ENCODE measurements around the gene SYCP2L. TPM values are rescaled to one million over a fixed set of nuclear protein-coding genes. Genes with fewer than 3 reads are reported as not detected.

SYCP2L gene
- total RNA-seq = 0.16 TPM in 1 of 2 replicates, not detected in the other

GRCh38 chr6:10886691-10887502, at the start of gene SYCP2L:
Gene SYCP2L, plus strand, starts transcription at chr6:10887052. Its CDS starts 75 bp downstream, at chr6:10887127.

GRCh38 chr6:10837995-10838793, 48.7 kb upstream of the SYCP2L start, which contains the start of gene MAK:
Gene MAK, minus strand, starts transcription at chr6:10838539. Its CDS starts 7,891 bp downstream, at chr6:10830648.

Other genes with a start within 250 kb of the SYCP2L start
- 0.81 TPM in 1 of 2 replicates, not detected in the other for gene C6orf52, start 192.4 kb upstream of the SYCP2L start, total RNA-seq
- 15.1 and 18.2 TPM in 2 replicates for gene PAK1IP1, start 192.1 kb upstream of the SYCP2L start, total RNA-seq
- gene TMEM14C, start 164.0 kb upstream of the SYCP2L start, total RNA-seq = 92.0 and 93.6 TPM in 2 replicates
- gene TMEM14B, start 139.2 kb upstream of the SYCP2L start, total RNA-seq = 41.4 and 45.5 TPM in 2 replicates
- gene MAK, start 48.5 kb upstream of the SYCP2L start, total RNA-seq = not detected in 2 replicates
- gene GCM2, start 5.0 kb upstream of the SYCP2L start, total RNA-seq = not detected in 2 replicates
- gene ELOVL2, start 157.3 kb downstream of the SYCP2L start, total RNA-seq = 0.65 and 0.85 TPM in 2 replicates
- 8.0 and 8.6 TPM in 2 replicates for gene SMIM13, start 206.8 kb downstream of the SYCP2L start, total RNA-seq
- gene ERVFRD-1, start 224.7 kb downstream of the SYCP2L start, total RNA-seq = not detected in 2 replicates